Measurements from ENCODE around the gene NAGPA.

GRCh38 chr16:5010576-5011329 lies 23.0 kb downstream of the NAGPA start:
- no peak for TF ChIP-seq CTCF (IDR thresholded peaks at IDR 0.05)
- TF ChIP-seq POLR2A (IDR thresholded peaks at IDR 0.05), result no peak

Measured in esophagus squamous epithelium (tissue), 4 donors.